IMR-90 (cell line): ENCODE measurements around the gene CFAP300. TPM values are rescaled to one million over a fixed set of nuclear protein-coding genes. Genes with fewer than 3 reads are reported as not detected.
A peak's percentile ranks its signal among the peaks of the same experiment; 100 is the strongest.

ENCODE experiments used
- ATAC-seq: fragments of 200-7000 bp; cut with Tn5 transposase; 2 replicates; pipeline ENCODE4 v1.9.1; 2020; ENCODE audit warnings: low read depth, mild to moderate bottlenecking, moderate library complexity
- BruUV-seq: library from RNA; stranded (reverse); fragments of 400-500 nt; replicated peaks from 2 replicates; lab custom pipeline; 2021; lab: Mats Ljungman, UMichigan
- CTCF ChIA-PET: fragments of 300-600 bp; formaldehyde crosslinking; extraction: SDS; loops from one replicate; lab custom pipeline; 2021; ENCODE audit warnings: antibody characterized with exemption; lab: Yijun Ruan, JAX
- POLR2A ChIA-PET: fragments of 300-600 bp; sonication (Branson Sonifier 250); formaldehyde crosslinking; loops from one replicate; lab custom pipeline; 2022; ENCODE audit warnings: antibody characterized with exemption; ENCODE audit not compliant: unreplicated experiment; lab: Charles Lee
- DNase-seq: peaks from one replicate; pipeline ENCODE4 v3.0.0; 2013
- H2AFZ ChIP-seq: replicated peaks from 2 replicates; pipeline ENCODE3; 2013; ENCODE audit warnings: low read length, mild to moderate bottlenecking; ENCODE audit not compliant: poor library complexity
- H2AK5ac ChIP-seq: 2 replicates; pipeline ENCODE4 v1.6.1; 2013; ENCODE audit warnings: low read depth, low read length, inconsistent platforms
- H2AK9ac ChIP-seq: replicated peaks from 2 replicates; pipeline ENCODE3; 2013; ENCODE audit warnings: mild to moderate bottlenecking, low read depth, low read length, moderate library complexity; ENCODE audit not compliant: poor library complexity
- H2BK120ac ChIP-seq: 2 replicates; pipeline ENCODE4 v1.6.1; 2013; ENCODE audit warnings: low read depth, low read length, inconsistent platforms
- H2BK15ac ChIP-seq: 3 replicates; pipeline ENCODE4 v1.6.1; 2013; ENCODE audit warnings: low read depth, low read length, inconsistent platforms
- H2BK20ac ChIP-seq: 2 replicates; pipeline ENCODE4 v1.6.1; 2013; ENCODE audit warnings: low read depth, mild to moderate bottlenecking, inconsistent platforms, low read length, moderate library complexity
- H2BK5ac ChIP-seq: 2 replicates; pipeline ENCODE4 v1.6.1; 2013; ENCODE audit warnings: mild to moderate bottlenecking, low read depth, low read length, inconsistent platforms; ENCODE audit not compliant: poor library complexity, severe bottlenecking
- H3K14ac ChIP-seq: replicated peaks from 2 replicates; pipeline ENCODE4 v1.6.1; 2013; ENCODE audit warnings: low read depth, low read length, inconsistent platforms
- H3K18ac ChIP-seq: 2 replicates; pipeline ENCODE4 v1.6.1; 2013; ENCODE audit warnings: low read depth, low read length, control low read depth
- H3K23ac ChIP-seq: 2 replicates; pipeline ENCODE4 v1.6.1; 2013; ENCODE audit warnings: low read depth, low read length, inconsistent platforms
- H3K27ac ChIP-seq: 2 replicates; pipeline ENCODE4 v1.5.1; 2013; ENCODE audit warnings: mild to moderate bottlenecking, control low read depth, low read length; ENCODE audit not compliant: insufficient read depth
- H3K27me3 ChIP-seq: 2 replicates; pipeline ENCODE4 v1.6.1; 2013; ENCODE audit warnings: low read length; ENCODE audit not compliant: control insufficient read depth, insufficient read depth
- H3K36me3 ChIP-seq: 2 replicates; pipeline ENCODE4 v1.6.1; 2013; ENCODE audit warnings: low read length, mixed read lengths; ENCODE audit not compliant: control insufficient read depth, insufficient read depth
- H3K4ac ChIP-seq: 2 replicates; pipeline ENCODE4 v1.6.1; 2013; ENCODE audit warnings: low read depth, low read length, inconsistent platforms
- H3K4me1 ChIP-seq: 2 replicates; pipeline ENCODE4 v1.6.1; 2013; ENCODE audit warnings: low read length, mixed read lengths; ENCODE audit not compliant: control insufficient read depth, insufficient read depth
- H3K4me2 ChIP-seq: 2 replicates; pipeline ENCODE4 v1.6.1; 2013; ENCODE audit warnings: low read depth, mild to moderate bottlenecking, control low read depth, low read length, moderate library complexity
- H3K4me3 ChIP-seq: 2 replicates; pipeline ENCODE4 v1.5.1; 2013; ENCODE audit warnings: low read depth, mild to moderate bottlenecking, control low read depth, low read length, moderate library complexity; ENCODE audit not compliant: insufficient read depth
- H3K56ac ChIP-seq: 2 replicates; pipeline ENCODE4 v1.6.1; 2013; ENCODE audit warnings: low read length, inconsistent platforms; ENCODE audit not compliant: insufficient read depth; ENCODE audit errors: extremely low read depth
- H3K79me1 ChIP-seq, 2 experiments: 2 replicates each; pipeline ENCODE4 v1.6.1; 2013; ENCODE audit warnings: low read length in 2 of 2, inconsistent platforms in 1 of 2, low read depth in 1 of 2
- H3K9ac ChIP-seq: 2 replicates; pipeline ENCODE4 v1.6.1; 2013; ENCODE audit warnings: low read depth, low read length, control low read depth
- H3K9me1 ChIP-seq: 2 replicates; pipeline ENCODE4 v1.6.1; 2013; ENCODE audit warnings: low read length, inconsistent platforms; ENCODE audit not compliant: insufficient read depth
- H3K9me3 ChIP-seq: 2 replicates; pipeline ENCODE4 v1.6.1; 2013; ENCODE audit warnings: low read length; ENCODE audit not compliant: control insufficient read depth, insufficient read depth
- H4K20me1 ChIP-seq: 2 replicates; pipeline ENCODE4 v1.6.1; 2013; ENCODE audit warnings: low read length, inconsistent platforms; ENCODE audit not compliant: insufficient read depth
- H4K5ac ChIP-seq: 2 replicates; pipeline ENCODE4 v1.6.1; 2013; ENCODE audit warnings: mild to moderate bottlenecking, low read depth, low read length, control low read depth
- H4K8ac ChIP-seq, 2 experiments: 2 replicates each; pipeline ENCODE4 v1.6.1; 2013; ENCODE audit warnings: low read depth in 2 of 2, low read length in 2 of 2, control low read depth in 1 of 2, inconsistent platforms in 1 of 2
- H4K91ac ChIP-seq: 2 replicates; pipeline ENCODE4 v1.6.1; 2013; ENCODE audit warnings: low read depth, low read length, inconsistent platforms; ENCODE audit not compliant: insufficient read depth
- CHD1 ChIP-seq: IDR thresholded peaks from 2 replicates; pipeline ENCODE4 v1.6.1; 2012; ENCODE audit warnings: low read depth, low read length, improper control_type of control experiment
- NFE2L2 ChIP-seq: fragments of 150-350 bp; IDR thresholded peaks from 2 replicates; pipeline ENCODE4 v1.6.1; 2016; ENCODE audit warnings: low read depth, mild to moderate bottlenecking, low read length
- RCOR1 ChIP-seq: IDR thresholded peaks from 2 replicates; pipeline ENCODE4 v1.6.1; 2012; ENCODE audit warnings: mild to moderate bottlenecking, low read length, improper control_type of control experiment; ENCODE audit not compliant: insufficient replicate concordance
- RFX5 ChIP-seq: IDR thresholded peaks from 2 replicates; pipeline ENCODE4 v1.8.0; 2012; ENCODE audit warnings: low read depth, mild to moderate bottlenecking, low read length, moderate library complexity
- SMC3 ChIP-seq: fragments of 150-350 bp; IDR thresholded peaks from 2 replicates; pipeline ENCODE4 v1.6.1; 2016; ENCODE audit warnings: low read depth, mild to moderate bottlenecking, antibody characterized with exemption, low read length, moderate library complexity
- WGBS, 2 experiments: methylation state at CpG; one replicate each; pipeline versions ENCODE4 v1.1.5 to v1.1.7; 2013; ENCODE audit warnings: missing lambda C conversion rate in 2 of 2; ENCODE audit not compliant: insufficient read length in 1 of 2; ENCODE audit errors: extremely low coverage in 2 of 2; 5-methylcytosine and 5-hydroxymethylcytosine counted together
- dilution Hi-C: fragments of 300-500 bp; cut with HindIII; formaldehyde crosslinking; loops from one replicate; pipeline ENCODE4 v1.14.3; 2018; ENCODE audit warnings: low sequenced_read_pairs; ENCODE audit not compliant: unreplicated experiment
- in situ Hi-C: fragments of 300-500 bp; cut with MboI; formaldehyde crosslinking; loops from 3 replicates; pipeline ENCODE4 v1.14.3; 2019; ENCODE audit warnings: low sequenced_read_pairs, inconsistent platforms, mixed read lengths
- intact Hi-C: fragments of 100-400 bp; cut with micrococcal nuclease; formaldehyde crosslinking; loops from 2 replicates; pipeline ENCODE4 v1.10.0; 2022
- polyA plus RNA-seq, 3 experiments: library from polyadenylated mRNA; depleted of rRNA; stranded (reverse); fragments of >200 nt; gene quantifications; 2 replicates each; pipeline ENCODE4 v1.2.3, GENCODE V29; 2012; ENCODE audit warnings: low replicate concordance in 1 of 3
- total RNA-seq: library from RNA; depleted of rRNA; stranded (reverse); fragments of >200 nt; gene quantifications from 2 replicates; pipeline ENCODE4 v1.2.3, GENCODE V29; 2012

CFAP300 gene
- total and polyA plus RNA-seq, 2 of the 4 experiments (the other 2 are of a cell fraction): 0.90 to 1.8 TPM

- intact Hi-C loops: no loop called here
- WGBS, 2 experiments: 83% methylated on average over 2 of the region's 5 CpGs; no CpG with 5 or more reads in 1 of the 2 experiments
- no peak overlapping the region for H3K27ac ChIP-seq
These were observed 32.5 kb upstream of the CFAP300 start for GRCh38 chr11:102014756-102015155.

More at GRCh38 chr11:102014756-102015155, 32.5 kb upstream of the CFAP300 start:
- 0 out of 2 replicates have a peak overlapping the region, but pooled peaks have one; percentile 12 for H2AK5ac ChIP-seq
- dilution Hi-C loops (no loop called here), in situ Hi-C loops (loop anchor here (10.0 kb wide), 1 partner anchor 570 kb away; no protein-coding TSS in a partner anchor)
- no TSS peak for BruUV-seq
- no peak overlapping the region for H4K8ac ChIP-seq
- H3K9me3 ChIP-seq: no peaks in the 10 kb centered on the region
- no peak overlapping the region for H3K4me2 ChIP-seq
- H3K9ac ChIP-seq: no peak overlapping the region
- H3K18ac ChIP-seq: no peak overlapping the region
- CTCF ChIA-PET: no interaction called here
- H4K5ac ChIP-seq: no peak overlapping the region
- peaks cover 7% of the 10 kb centered on the region for H3K4me1 ChIP-seq
- H2AK9ac ChIP-seq: no peak overlapping the region
- H3K14ac ChIP-seq: no peak overlapping the region
- H2BK15ac ChIP-seq: no peak overlapping the region
- no peak overlapping the region for H2AFZ ChIP-seq
- H2BK20ac ChIP-seq: no peak overlapping the region; the same call in 1 of the 2 replicates
- H3K56ac ChIP-seq: no peak overlapping the region
- H3K4me3 ChIP-seq: no peak overlapping the region
- no peak overlapping the region for H3K4ac ChIP-seq
- H2BK120ac ChIP-seq: no peak overlapping the region
- H2BK5ac ChIP-seq: no peak overlapping the region
- 0 out of 2 replicates have a peak overlapping the region, but pooled peaks have one; percentile 23 for H4K91ac ChIP-seq
- DNase-seq (no peak), ATAC-seq (no peak)
- 0 out of 2 replicates have a peak, but pooled peaks cover 5% of the 10 kb centered on the region for H3K9me1 ChIP-seq
- H3K23ac ChIP-seq: no peak overlapping the region; the same call in 1 of the 2 replicates
- no peaks in the 10 kb centered on the region for H3K36me3 ChIP-seq
- POLR2A ChIA-PET: no interaction called here
- H4K20me1 ChIP-seq: no peaks in the 10 kb centered on the region
- H3K79me1 ChIP-seq: no peaks in the 10 kb centered on the region
- no peaks in the 10 kb centered on the region for H3K27me3 ChIP-seq
- TF ChIP-seq NFE2L2 (no peak), CHD1 (no peak), SMC3 (no peak), RCOR1 (no peak), RFX5 (no peak)
